NCI-H1048 (cell line): ENCODE data around the gene RPUSD1.
A peak's percentile ranks its signal among the peaks of the same experiment; 100 is the strongest.

Experiments
- DNase-seq: peaks from one replicate; lab custom pipeline; 2025; lab: John Stamatoyannopoulos, UW

Gene RPUSD1

GRCh38 chr16:818592-818991 lies 30.4 kb upstream of the RPUSD1 start:
- no peak for DNase-seq

GRCh38 chr16:818132-818531 lies 30.0 kb upstream of the RPUSD1 start:
- no peak for DNase-seq

- DNase-seq = no peak
These were observed 29.1 kb upstream of the RPUSD1 start for GRCh38 chr16:817001-817906.

- no peak for DNase-seq
These were observed 27.7 kb upstream of the RPUSD1 start for GRCh38 chr16:815861-816260.

GRCh38 chr16:814974-815373 lies 26.8 kb upstream of the RPUSD1 start:
- DNase-seq = no peak

- DNase-seq = no peak
These were observed 25.8 kb upstream of the RPUSD1 start for GRCh38 chr16:813916-814412.

- no peak for DNase-seq
These were observed 25.2 kb upstream of the RPUSD1 start for GRCh38 chr16:813204-813915.

- no peak for DNase-seq
These were observed 19.9 kb upstream of the RPUSD1 start for GRCh38 chr16:808085-808386.

GRCh38 chr16:807347-808084 lies 19.3 kb upstream of the RPUSD1 start:
- DNase-seq = peak; percentile 12

- no peak for DNase-seq
These were observed 17.3 kb upstream of the RPUSD1 start for GRCh38 chr16:805474-805873.

- DNase-seq = no peak
These were observed 16.2 kb upstream of the RPUSD1 start for GRCh38 chr16:804193-805048.

GRCh38 chr16:803754-804080 lies 15.5 kb upstream of the RPUSD1 start:
- DNase-seq = no peak

GRCh38 chr16:802914-803753 lies 15.0 kb upstream of the RPUSD1 start:
- DNase-seq = no peak

GRCh38 chr16:802461-802860 lies 14.3 kb upstream of the RPUSD1 start:
- DNase-seq = no peak

GRCh38 chr16:801584-802363 lies 13.6 kb upstream of the RPUSD1 start:
- DNase-seq = no peak

GRCh38 chr16:800834-801511 lies 12.8 kb upstream of the RPUSD1 start:
- DNase-seq = no peak

GRCh38 chr16:799948-800833 lies 12.0 kb upstream of the RPUSD1 start, which contains the start of gene GNG13:
Gene GNG13 (minus strand): TSS chr16:800734. CDS start chr16:799077, 1,657 bp downstream.
- DNase-seq = no peak
